Ureter (tissue), 1 donor: ENCODE results near the gene RNF38. TPM values are rescaled to one million over a fixed set of nuclear protein-coding genes. Genes with fewer than 3 reads are reported as not detected.
"Not testable (repeated sequence)": the region's sequence is repeated elsewhere in the genome, so short reads cannot be mapped to it uniquely, and the experiment has no call there.

Source experiments
- DNase-seq: peaks from one replicate; pipeline ENCODE4 v3.0.0-alpha.2; 2020; ENCODE audit warnings: low spot score
- total RNA-seq: library from RNA; stranded (reverse); gene quantifications from one replicate; pipeline ENCODE4 v1.2.4, GENCODE V29; 2023
- donor health status: DM: yes; HTN: yes; CAD: no.

The RNF38 gene
- total RNA-seq, 1 donor from 2014 or later, result 54.4 TPM

- not testable (repeated sequence) for DNase-seq
Measured at GRCh38 chr9:36294996-36295395, 105.1 kb downstream of the RNF38 start.

- no peak for DNase-seq
Measured at GRCh38 chr9:36293918-36294317, 106.2 kb downstream of the RNF38 start.

GRCh38 chr9:36293171-36293570 lies 106.9 kb downstream of the RNF38 start:
- no peak for DNase-seq

DNA sequence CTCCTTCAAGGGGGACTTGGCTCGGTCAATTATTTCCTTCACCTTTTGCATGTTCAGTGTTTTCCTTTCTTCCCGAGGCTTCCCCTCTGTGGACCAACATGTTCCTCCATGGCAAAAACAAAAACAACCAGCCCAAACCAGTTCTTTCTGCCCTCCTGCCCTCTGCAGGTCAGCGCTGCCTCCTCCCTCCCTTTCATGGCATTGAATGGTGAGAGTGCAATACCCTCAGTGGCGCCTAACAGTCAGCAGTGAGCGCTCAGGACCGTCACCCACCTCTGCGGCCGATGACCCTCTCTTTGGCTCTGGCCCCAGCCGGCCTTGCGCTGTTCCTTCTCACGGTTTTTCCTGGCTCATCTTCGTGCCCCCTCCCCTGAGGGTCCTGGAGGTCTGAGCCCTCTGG lies 107.4 kb downstream of the RNF38 start:
- no peak for DNase-seq

DNA sequence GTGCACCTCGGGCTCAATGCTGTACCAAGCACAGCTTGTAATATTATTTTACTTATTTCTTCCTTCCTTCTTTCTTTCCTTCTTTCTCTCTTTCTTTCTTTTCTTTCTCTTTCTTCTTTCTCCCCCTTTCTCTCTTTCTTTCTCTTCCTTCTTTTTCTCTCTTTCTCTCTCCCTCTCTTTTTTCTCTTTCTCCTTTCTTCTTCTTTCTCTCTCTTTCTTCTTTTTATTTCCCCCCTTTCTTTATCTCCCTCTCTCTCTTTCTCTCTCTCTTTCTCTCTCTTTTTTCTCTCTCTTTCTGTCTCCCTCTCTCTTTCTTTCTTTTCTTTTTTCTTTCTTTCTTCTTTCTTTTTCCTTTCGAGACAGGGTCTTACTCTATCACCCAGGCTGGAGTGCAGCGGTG lies 109.1 kb downstream of the RNF38 start:
- no peak for DNase-seq

DNA sequence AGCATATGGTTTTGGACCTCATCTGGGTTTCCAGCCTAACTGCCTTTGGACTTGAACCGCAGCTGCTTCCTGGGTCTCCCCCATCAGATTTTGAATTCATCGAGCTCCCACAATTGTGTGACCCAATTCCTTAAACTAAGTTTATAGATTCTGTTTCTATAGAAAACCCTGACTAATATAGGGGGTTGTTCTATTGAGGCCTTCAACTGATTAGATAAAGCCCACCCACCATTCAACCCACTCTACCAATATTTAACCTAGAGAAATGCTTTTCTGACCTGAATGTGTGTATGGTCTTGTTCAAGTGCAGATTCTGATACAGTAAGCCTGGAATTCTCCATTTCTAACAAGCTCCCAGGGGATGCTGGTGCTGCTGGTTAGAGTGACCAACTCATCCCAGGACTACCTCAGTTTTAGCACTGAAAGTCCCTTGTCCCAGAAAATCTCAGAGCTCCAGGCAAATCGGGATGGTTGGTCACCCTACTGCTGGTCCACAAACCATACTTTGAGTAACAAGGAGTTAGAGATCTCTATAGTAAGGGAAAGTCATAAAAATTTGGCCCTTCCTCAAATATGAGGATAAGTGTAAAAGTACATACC lies 110.1 kb downstream of the RNF38 start:
- DNase-seq, result no peak

- DNase-seq, result no peak
Measured at GRCh38 chr9:36288070-36288469, 112.0 kb downstream of the RNF38 start.

Other genes starting within 250 kb of the RNF38 start
- not detected for gene CCIN, start 230.9 kb downstream of the RNF38 start, total RNA-seq
- gene CLTA, start 209.3 kb downstream of the RNF38 start, total RNA-seq, result 170 TPM
- gene GNE, start 141.8 kb downstream of the RNF38 start, total RNA-seq, result 19.3 TPM
- 0.31 TPM for gene MELK, start 172.6 kb upstream of the RNF38 start, total RNA-seq